ENCODE data around the gene ERCC6L2.

ERCC6L2 gene

DNA sequence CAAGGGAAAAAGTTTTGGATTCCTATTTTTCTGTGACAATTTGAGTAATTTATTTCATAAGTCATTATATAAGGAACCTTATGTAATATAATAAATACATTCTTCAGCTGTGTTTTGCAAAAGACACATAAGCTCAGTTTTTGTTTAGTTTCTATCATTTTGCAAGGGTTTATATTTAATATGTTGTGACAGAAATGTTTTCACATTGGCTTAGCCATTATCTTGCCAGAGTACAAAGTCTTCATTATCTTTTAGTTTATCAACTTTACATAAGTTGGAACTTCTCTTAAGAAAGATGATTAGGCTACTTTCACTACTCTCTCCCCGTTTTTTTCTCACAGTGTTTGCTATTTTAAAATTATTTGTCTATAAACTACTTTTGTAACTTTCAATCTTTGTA lies 54.8 kb downstream of the ERCC6L2 start:
- no peak for DNase-seq

DNA sequence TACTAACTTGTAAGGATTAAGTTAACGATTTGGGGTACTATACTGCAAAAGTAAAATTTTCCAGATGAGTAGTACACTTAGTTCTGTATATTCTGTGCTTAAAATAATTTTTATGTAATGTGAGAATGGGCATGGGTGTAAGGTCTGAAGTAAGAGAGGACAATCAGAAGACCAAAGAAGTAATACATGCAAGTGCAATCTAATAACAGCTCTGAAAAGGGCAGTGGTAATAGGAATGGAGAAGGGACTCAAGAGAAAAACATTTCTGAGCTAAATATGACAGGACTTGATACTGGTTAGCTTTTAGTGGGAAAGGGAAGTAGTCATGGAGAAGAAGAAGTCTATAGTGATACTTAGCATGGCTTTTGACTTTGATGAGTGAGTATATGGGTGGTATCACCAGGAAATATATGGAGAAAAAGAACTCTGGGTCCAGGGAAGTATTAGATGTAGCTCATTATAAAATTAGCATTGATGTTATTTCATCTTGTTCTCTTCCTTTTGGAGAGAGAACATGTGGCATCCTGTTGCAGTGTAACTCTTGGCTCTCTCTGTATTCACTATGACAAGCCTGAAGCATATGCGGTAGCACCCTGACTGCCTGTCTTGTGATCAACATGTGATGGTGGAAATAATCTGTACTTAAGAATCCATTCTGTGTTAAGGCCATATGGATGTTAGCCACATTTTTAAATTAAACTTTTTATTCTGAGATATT lies 60.5 kb downstream of the ERCC6L2 start:
- no peak for DNase-seq

DNA sequence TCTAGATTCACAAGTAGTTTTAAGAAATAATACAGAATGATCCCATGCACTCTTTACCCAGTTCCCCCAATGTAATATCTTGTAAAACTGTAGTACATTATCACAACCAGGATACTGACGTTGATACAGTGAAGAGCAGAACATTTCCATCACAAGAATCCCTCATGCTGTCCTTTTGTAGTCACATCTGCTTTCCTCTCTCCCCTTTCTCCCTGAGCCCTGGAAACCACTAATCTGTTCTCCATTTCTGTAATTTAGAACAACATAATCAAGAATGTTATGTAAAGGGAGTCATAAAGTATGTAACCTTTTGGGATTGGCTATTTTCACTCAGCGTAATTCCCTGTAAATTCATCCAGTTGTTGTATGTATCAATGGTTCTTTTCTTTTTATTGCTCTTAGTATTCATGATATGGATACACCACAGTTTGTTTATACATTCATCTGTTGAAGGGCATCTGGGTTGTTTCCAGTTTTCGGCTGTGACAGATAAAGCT lies 61.1 kb downstream of the ERCC6L2 start:
- no peak for DNase-seq

DNA sequence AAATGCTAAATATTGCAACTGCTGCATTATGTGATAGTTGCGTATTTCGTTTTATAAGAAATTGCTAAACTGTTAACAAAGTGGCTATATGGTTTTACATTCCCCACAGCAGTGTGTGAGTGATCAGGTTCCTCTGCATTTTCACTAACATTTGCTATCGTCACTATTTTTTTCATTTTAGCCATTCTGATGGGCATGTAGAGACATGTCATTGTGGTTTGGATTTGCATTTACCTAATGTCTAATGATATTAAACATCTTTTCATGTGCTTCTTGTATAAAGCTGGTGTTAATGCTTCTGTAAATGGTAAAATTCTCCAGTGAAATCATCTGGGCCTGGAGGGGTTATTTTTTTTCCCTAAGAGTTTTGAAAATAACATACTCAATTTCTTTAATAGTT lies 61.6 kb downstream of the ERCC6L2 start:
- no peak for DNase-seq

DNA sequence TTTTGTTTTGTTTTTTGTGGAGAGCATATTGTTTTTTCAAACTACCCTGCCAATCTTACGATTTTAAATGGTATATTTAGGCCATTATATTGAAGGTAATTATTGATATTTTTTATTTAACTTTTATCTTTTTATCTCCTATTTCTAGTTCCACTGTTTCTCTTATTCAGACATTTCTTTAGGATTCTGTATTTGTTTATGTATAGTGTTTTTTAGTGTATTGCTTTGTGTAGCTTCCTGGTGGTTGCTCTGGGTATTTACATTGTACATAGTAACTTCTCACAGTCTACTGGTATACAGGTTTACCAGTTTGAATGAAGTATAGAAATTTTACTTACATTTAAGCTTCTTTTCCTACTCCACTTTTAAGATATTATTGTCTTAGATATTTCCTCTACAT lies 63.2 kb downstream of the ERCC6L2 start:
- DNase-seq = no peak

DNA sequence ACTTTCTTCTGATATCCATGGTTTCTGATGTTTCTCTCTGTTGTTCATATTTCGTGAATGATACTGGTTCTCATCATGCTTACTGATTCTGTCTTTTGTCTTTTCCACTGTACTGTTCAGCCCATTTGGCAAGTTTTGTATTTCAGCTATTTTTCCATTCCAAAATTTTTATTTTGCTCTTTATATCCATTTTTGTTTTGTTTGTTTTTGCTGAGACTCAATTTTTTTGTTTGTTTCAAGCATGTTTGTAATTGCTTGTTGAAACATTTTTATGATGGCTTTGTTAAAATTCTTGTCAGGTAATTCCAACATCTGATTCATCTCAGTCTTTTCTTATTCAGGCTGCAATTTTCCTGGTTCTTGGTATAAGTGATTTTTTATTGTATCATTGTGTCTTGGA lies 64.0 kb downstream of the ERCC6L2 start:
- DNase-seq = no peak

DNA sequence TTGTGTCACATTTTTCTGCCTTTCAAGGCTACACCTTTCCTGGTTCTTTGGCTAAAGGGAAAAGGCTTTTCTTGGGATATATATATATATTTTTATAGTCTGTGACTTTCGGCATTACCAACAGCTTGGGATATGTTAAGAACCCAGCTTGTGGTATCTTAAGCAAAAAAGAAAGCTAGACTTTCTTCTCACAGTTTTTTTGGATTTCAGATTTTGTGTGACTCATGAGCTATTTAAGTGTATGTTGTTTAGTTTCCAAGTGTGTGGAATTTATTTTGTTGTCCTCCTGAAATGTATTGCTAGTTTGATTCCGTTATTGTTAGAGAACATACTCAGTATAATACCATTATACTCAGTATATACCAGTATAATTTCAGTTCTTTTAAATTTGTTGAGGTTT lies 64.8 kb downstream of the ERCC6L2 start:
- DNase-seq = no peak

DNA sequence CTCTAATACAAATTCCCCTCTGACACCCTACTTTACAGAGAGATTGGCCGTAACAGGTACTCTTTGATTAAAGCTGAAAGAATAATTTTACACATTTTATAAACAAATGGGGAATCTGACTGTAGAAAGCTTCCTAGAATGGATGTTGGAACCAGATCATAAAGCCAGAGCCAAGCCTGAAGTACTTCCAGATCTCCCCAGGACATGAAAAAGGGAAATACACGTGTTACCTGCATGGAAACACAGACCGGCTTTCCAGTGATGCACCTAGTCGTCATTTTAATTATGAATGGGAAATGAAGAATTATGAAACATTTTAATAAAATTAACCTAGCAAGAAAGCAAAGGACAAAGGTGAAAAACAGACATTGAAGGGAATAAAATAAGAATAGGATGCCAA lies 66.5 kb downstream of the ERCC6L2 start:
- no peak for DNase-seq

DNA sequence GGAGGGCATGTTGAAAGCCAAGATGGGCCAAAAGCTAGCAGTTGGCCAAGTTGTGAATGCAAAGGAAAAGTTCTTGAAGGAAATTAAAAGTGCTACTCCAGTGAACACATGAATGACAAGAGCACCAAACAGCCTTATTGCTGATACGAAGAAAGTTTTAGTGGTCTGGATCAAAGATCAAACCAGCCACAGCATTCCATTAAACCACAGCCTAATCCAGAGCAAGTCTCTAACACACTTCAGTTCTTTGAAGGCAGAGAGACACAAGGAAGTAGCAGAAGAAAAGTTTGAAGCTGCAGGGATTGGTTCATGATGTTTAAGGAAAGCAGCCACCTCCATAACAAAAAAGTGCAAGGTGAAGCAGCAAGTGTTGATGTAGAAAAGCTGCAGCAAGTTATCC lies 71.6 kb downstream of the ERCC6L2 start:
- no peak for DNase-seq

DNA sequence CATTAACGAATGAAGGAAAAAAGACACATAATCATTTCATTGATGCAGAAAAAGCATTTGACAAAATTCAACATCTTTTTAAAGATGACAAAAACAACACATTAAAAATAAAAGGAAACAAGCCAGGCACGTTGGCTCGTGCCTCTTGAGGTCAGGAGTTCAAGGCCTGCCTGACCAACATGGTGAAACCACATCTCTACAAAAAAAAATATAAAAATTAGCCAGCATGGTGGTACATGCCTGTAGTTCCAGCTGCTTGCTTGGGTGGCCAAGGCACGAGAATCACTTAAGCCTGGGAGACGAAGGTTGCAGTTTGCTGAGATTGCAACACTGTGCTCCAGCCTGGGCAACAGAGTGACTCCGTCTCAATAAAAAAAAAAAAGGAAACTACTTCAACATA lies 77.0 kb downstream of the ERCC6L2 start:
- no peak for DNase-seq

DNA sequence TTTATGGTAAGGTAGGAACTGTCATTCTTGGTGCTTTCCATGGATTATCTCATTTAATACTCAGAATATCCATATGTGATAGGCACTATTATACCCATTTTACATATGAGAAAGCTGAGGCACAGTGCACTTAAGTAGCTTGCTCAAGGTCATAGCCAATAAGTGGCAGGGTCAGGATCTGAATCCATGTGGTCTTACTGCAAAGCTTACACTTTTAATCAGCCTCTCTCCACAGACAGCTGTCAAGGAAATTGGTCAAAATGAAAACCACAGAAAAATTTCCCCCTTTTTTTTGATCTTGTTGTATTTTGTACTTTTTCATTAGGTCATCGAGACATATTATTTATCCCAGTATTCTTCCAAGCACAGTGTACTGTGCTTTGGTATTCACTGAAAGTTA lies 78.5 kb downstream of the ERCC6L2 start:
- no peak for DNase-seq

DNA sequence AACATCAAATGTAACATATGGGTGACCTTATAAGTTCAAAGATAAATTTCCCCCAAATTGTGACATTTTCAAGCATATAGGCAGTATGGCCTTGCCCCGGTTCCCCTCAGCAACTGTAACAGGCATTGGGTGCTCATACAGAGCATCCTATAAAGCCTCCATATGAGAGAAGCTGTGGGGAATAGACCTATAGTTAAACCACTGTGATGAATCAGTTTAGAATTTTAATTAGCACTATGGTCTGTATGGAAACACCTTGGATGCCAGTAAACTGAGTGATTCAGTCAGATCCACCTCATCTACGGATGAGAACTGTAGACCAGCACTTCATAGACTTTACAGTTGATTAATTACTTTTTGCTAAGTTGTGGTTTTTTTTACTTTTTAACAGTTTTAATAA lies 79.4 kb downstream of the ERCC6L2 start:
- no peak for DNase-seq

DNA sequence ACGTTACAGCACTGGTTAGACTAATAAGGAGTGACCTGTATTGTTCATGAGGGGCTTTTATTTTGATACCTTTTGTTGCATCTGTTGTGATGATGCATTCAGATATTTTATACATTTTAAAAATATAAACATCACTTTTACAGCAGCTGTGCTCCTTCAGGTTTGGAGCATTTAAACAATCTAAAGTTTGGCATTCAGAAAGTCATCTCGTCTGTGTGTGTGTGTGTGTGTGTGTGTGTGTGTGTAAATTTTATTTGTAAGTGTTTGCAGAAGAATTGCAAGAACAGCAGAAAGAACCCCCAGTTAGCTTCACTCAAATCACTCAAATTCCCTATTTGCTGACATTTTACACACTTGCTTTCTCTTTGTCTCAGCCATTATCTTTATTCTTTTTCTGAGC lies 87.4 kb downstream of the ERCC6L2 start:
- DNase-seq = no peak

DNA sequence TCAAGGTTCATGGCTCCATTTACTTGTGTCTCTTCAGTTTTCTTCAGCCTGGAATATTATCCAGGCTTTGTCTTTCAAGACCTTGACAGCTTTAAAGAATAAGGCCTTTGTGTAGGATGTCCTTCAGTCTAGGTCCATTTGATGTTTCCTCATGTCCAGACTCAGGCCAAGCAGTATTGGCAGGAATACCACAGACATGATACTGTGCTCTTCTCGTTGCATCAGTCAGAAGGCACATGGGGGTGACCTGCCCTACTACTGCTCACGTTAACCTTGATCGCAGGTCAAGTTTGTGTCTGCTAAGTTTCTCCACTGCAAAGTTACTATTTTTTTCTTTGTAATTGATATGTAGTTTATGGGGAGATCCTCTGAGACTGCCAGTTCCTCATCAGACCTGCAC lies 88.2 kb downstream of the ERCC6L2 start:
- DNase-seq = no peak

DNA sequence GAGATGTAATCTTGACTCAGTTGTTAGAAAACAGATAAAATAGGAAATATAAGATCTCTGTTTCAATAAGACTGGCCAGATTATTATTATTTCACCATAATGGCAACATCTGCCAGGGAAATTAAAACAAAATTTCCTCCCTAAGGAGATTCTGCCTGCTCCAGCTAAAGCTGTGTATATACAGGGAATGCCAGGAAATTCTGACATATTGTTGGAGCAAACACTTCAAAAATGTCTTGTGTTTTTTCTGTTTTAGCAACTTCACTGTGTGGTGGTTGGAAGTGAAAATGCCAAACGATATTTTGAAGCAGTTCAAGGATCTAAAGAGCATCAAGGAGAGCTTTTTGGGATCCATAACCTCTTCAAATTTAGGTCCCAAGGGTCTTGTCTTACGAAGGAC lies 90.8 kb downstream of the ERCC6L2 start:
- no peak for DNase-seq

DNA sequence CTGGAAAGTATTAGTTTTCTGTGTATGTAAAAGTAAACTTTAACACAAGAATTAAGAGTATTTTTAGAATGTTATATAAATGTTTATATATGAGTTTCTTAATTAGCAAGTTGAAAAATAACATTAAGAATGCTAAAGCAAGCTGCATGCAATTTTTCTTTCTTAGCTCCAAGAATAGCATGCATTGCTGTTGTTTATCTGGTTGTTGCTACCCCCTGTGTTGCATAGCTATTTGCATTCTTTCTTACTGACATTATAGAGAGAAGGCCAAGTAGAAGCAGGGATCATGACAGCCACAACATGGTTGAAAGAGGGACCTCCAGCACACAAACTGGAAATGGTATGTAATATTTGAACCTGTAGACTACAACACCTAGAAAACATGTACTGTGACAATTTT lies 94.8 kb downstream of the ERCC6L2 start:
- no peak for DNase-seq

DNA sequence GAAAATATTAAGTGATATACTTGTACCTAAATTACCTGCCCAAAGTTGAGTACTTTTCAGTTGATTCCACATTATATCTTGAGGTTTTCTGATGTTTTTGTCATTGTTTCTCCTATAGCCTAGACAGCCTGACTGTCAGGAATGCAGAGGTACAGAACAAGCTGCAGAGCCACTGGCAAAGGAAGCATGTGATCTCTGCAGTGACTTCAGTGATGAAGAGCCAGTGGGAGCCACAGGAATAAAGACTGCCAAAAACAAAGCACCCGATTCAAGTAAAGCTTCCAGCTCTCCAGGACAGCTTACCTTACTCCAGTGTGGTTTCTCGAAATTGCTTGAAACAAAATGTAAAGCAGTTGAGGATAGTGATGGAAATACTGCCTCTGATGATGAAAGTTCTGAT lies 96.3 kb downstream of the ERCC6L2 start:
- DNase-seq = no peak

DNA sequence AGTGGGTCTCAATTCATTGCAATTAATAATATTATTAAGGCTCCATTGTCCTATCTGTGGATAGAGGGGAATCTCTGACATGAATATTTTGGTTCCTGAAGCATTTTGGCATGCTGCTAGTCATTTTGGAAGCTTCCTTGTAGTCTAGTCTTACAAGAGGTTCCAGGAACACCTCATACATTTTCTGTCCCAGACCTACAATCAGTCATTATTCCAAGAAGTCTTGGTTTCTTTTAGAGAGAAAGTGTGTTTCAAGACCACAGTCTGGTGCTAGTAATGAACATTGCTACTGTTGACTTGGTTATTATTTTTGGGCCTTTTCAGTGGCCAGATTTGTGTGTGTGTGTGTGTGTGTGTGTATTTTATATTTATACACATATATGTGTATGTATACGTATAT lies 98.9 kb downstream of the ERCC6L2 start:
- DNase-seq = no peak

DNA sequence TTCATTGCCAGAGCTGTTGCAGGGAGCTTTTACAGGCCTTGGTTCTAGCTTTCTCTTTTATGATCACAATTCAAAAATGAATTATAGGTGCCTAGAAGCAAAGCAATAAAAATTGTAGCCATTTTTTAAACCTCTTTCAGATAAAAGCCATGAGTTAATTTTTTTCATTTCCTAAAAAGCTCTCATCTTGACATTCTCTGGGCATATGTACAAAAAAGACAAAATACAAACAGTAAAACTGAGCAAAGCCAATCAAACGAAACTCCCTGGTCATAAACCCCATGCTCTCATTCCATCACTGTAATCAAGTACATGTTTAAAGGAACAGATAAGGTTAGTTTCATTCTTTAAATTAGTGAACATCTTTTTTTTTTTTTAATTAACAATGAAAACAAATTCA lies 101.9 kb downstream of the ERCC6L2 start:
- DNase-seq = no peak

DNA sequence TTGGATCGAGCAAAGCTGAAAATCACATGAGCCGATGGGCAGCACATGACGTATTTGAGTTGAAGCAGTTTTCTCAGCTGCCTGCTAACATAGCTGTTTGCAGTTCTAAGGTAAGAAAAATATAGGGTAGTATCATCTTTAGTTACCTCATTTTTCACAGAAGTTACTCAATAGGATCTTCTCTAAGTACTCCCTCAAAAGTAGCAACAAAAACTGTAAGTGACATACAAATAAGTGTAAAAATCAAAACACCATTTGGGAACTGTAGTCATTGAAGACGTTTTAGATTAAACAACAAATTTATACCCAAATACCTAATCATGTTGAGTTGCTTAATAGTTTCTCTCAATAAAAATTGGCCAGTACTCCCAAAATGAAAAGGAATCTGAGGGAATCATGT lies 102.6 kb downstream of the ERCC6L2 start:
- no peak for DNase-seq

DNA sequence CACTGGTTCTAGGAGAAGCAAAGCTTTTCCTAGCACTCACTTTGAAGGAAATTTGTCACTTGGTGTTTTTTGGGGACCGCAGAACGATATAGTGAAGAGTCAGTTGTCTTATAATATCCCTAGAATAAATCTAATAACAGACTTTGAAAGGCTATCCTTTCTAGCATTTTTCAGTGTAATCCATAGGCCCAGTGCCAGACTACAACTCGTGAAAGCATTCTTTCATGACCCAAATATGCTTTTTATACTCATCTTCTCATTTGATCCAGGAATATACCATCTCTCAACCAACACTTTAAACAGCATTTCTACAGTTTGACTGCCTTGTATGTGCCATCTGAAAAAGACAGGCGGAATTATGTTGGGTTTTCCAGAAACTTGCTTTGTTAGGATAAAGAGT lies 104.0 kb downstream of the ERCC6L2 start:
- DNase-seq = no peak

DNA sequence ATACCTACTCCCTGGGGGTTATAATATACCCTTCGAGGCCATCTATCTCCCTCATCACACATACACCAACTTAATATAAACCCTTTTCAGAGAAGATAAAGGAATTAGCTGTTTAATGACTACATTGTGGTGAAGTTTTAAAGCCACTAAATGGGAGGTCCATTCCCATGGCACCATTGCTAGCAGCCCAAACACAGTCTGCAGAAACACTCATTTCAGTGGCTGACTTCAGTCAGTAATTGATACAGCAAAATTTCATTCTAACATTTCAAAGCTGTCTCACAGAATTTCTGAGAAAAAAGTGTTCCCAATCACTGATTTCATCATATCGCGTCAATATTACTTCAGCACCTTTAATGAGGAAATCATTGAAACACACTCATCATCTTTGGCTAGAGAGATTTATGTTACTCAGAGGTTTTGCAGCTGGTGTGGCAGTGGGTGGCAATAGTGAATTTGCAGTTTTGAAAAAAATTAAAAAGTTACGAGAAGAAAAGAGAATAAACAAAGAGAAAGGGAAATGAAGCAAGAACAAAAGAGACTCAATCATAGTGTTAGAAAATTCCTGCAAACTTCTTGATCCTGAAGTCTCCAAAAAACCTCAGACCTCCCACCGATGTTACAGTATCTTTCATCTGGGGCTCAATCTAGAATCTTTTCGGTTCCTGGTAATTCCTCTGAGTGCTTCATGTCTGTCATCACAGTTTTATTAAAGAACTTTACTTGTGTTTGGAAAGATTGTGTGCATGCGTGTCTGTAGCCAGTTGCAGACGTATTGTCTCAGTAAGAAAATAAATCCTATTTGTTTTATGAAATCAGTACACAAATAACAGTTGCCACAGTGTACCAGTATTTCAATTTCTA lies 105.0 kb downstream of the ERCC6L2 start:
- DNase-seq = no peak

DNA sequence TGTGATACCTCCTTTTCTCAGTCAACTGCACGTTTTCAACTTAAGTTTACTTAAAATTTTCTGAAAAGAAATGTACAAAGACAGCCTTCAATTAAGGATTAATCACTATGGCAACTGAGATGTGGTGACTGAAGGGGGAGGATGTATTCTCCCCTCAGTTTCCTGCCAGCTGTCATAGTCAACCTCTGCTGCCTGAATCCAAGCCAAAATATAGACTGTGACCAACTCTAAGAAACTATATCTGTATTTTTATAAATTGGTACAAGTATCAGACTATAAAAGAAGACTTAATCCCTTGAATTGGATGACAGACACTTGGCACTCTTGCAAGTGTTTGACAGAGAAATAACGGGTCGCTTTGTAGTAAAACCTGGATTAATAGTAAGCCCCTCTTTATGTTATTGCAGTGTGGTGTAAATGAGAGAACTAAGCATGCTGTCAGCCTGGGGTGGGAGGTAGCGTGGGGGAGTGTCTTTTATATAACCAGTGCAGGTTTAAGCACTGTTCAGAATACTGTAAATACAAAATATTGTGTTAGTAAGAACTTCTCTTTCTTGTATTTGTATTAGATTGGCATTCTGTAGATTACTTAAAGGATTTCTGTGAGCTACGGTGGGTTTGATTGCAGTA lies 106.4 kb downstream of the ERCC6L2 start:
- DNase-seq = no peak

DNA sequence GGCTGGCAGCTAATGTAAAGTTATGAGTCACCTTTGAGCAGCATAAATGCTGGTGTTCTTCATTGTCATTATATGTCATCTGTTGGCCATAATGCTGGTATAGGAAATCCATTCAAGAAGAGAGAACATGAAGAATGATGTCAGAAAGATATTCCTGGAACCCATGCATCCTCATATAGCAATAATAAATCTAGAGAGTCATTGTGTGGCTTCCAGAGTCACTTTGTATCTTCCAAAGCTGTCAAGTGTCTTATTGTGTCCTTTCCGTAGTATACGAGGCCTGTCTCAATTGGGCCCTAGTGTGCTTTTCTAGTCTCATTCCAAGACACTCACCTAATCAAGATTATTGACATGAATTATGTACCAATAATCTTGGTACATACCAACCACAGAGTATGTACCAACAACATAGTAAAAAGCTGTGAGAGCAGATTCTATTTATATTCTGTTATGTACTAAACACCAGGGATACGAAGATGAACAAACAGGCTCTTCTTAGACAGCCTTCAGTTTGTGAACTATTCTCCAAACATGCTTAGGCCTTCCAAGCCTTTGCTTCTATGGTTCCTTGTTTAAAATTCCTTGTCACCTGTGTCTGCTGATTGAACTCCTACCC lies 110.1 kb downstream of the ERCC6L2 start:
- no peak for DNase-seq
